Epithelial cell of proximal tubule (primary cell): ENCODE results near the gene MFGE8. TPM values are rescaled to one million over a fixed set of nuclear protein-coding genes. Genes with fewer than 3 reads are reported as not detected.

Experiments
- DNase-seq: peaks from one replicate; pipeline ENCODE4 v3.0.0-alpha.2; 2011; ENCODE audit warnings: low read depth
- H3K4me3 ChIP-seq: 2 replicates; pipeline ENCODE4 v1.5.1; 2011; ENCODE audit warnings: low read depth, mild to moderate bottlenecking, low read length
- total RNA-seq: library from RNA; depleted of rRNA; stranded (reverse); fragments of >200 nt; gene quantifications from 2 replicates; pipeline ENCODE4 v1.2.3, GENCODE V29; 2015
- TF ChIP-seq, protein P1 (sequence below): conservative IDR thresholded peaks from 2 replicates; pipeline ENCODE4 v1.5.1; 2012; ENCODE audit warnings: low read depth, mild to moderate bottlenecking, low read length

The MFGE8 gene
- total RNA-seq, 1 donor from 2014 or later: 135 TPM

DNA sequence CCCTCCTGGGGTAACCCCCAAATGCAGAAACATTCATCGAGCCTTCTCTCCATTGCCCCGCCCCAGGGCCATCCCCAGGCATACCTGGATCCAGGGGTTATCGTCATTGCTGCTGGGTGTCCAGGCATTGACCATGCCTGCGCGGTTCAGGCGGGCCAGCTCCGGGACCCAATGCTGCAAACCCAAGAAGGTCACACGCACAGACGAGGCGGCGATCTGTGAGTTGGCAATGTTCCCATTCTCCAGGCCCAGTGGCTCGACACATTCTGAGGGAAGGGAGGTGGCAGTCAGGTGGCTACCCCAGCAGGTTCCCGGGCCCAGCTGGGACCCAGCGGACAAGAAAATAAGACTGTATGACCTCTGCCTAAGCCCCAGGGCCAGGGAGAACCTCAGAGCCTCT is 6.1 kb downstream of the MFGE8 start:
- no peak overlapping the region for H3K4me3 ChIP-seq
- TF ChIP-seq, protein P1, sequence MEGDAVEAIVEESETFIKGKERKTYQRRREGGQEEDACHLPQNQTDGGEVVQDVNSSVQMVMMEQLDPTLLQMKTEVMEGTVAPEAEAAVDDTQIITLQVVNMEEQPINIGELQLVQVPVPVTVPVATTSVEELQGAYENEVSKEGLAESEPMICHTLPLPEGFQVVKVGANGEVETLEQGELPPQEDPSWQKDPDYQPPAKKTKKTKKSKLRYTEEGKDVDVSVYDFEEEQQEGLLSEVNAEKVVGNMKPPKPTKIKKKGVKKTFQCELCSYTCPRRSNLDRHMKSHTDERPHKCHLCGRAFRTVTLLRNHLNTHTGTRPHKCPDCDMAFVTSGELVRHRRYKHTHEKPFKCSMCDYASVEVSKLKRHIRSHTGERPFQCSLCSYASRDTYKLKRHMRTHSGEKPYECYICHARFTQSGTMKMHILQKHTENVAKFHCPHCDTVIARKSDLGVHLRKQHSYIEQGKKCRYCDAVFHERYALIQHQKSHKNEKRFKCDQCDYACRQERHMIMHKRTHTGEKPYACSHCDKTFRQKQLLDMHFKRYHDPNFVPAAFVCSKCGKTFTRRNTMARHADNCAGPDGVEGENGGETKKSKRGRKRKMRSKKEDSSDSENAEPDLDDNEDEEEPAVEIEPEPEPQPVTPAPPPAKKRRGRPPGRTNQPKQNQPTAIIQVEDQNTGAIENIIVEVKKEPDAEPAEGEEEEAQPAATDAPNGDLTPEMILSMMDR: no peak
- DNase-seq: no peak

DNA sequence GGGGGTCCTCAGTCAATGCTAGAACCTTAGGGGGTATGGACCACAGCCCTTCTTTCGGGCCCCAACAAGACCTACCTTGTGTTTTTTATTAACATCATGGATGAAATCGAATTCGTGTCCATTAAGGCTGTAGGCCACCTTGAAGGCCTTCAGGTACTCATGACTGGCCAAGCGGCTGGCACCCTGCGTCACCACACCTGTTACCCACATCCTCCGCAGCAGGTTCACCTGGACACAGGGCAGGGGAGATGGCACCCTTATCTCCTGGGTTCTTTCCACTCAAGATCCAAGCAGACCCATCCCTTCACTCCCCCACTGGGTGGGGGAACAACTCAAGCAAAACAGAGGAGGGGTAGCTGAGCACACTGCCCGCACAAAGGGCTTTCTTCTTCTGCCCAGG is 6.6 kb downstream of the MFGE8 start:
- no peak for DNase-seq
- TF ChIP-seq, protein P1: no peak
- H3K4me3 ChIP-seq: no peak overlapping the region

DNA sequence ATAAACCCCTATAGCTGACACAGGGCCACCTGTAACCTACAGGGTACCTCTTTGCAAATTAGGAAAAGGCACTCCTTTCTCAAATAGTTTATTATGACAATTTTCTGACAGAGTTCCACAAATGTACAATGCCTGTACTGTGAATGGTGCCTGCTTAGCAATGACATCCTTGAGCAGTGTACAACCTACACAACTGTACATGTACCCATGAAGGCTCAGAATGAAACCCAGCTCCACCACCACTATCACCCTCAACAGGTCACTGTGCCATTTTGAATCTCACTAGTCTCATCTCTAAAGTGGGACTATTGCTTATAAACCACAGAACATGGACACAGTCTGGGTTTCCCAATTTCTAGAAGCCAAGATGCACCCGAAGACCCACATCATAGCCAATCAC is 7.0 kb downstream of the MFGE8 start:
- DNase-seq: no peak
- no peak overlapping the region for H3K4me3 ChIP-seq
- TF ChIP-seq, protein P1: no peak

DNA sequence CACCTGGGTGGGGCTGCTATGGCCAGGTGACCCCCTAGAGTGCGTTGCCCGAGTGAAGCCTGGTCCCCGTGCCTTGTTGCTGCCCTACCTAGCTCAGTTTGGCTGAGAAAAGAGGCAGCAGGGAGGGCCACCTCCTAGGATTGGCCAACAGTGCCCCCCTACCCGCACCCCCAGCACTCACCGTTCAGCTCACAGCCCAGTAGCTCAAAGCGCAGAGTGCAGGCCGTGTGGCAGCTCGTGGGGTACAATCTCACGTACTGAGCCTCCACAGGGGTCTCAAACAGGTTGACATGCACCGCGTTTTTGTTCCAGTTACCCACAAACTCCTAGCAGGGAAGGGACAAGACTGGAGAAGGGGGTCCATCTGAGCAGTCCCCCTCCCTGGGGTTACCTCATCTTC is 7.6 kb downstream of the MFGE8 start:
- no peak overlapping the region for H3K4me3 ChIP-seq
- TF ChIP-seq, protein P1: no peak
- DNase-seq: no peak

DNA sequence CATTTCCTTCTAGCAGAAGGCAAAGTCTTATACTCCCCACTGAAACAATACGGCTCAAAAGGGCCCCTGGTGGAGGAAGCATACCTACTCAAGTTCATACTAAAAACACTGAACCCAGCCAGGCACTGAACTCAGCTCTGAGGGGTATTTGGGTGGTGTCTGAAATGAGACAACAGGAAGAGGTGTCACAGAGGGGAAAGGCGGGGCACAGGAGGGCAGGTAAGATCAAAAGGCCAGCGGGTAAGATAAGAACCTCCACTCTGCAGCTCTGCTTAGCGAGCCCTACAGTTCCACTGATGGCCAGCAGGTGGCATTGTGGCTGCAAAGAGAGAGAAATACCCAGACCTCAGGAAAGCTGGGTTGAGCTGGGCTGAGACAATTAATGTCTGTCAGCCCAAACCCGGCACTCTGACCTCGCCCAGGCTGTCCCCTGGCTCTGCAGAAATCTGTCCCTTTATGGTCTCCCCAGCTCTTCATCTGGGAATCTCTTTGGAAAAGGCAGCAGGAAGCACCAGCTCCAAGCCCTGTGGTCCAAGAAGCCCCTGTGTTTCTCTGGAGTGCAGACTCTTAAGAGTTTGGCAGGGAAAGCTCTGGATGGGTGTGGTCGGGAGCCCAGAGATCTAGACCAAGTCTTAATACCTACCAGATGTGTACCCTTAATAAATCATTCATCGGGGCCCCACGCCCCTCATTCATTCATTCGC is 8.4 kb downstream of the MFGE8 start:
- DNase-seq: no peak
- no peak overlapping the region for H3K4me3 ChIP-seq
- TF ChIP-seq, protein P1: peak; percentile 99

DNA sequence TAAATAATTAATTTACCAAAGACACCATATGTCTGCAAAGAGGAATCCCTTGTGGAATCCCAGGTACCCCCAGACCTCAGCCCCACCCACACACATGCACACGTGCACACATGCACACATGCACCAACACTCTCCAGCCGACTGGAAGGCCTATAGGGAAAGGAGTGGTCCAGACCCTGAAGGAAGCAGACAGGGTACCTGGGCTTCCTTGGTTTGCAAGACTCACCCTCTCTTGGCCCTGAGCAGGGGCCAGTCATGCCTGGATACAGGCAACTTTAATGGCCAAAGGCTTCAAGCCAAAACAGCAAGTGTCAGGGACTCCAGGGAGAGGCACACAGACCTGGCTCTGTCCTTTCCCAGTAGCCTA is 8.9 kb downstream of the MFGE8 start:
- no peak overlapping the region for H3K4me3 ChIP-seq
- TF ChIP-seq, protein P1: no peak
- DNase-seq: no peak

DNA sequence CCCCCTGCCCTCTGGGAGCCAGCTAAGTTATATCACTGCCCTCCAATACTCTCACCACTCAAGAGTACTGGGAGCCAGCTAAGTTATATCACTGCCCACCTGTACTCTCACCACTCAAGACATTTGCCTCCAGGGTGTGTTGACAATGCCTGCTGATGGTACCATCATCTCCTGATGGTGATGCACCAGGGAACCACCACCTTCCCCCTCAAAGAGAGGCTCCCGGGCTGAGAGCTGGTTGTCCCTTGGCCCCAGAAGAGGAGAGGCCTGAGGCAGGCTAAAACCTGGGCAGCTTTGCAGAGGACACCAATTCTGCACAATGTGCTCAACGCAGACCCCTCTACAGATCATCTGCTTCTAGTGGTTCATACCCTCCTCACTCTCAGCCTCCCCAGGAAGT is 10.3 kb downstream of the MFGE8 start:
- no peak overlapping the region for H3K4me3 ChIP-seq
- TF ChIP-seq, protein P1: no peak

More for the DNA sequence above, 10.3 kb downstream of the MFGE8 start:
- DNase-seq: no peak
